GM10248 (cell line): Measurements from ENCODE around the gene RPSA.

Experiments
- CTCF ChIA-PET: fragments of 300-600 bp; sonication (Branson Sonifier 250); formaldehyde crosslinking; extraction: SDS; loops from one replicate; lab custom pipeline; 2021; ENCODE audit warnings: antibody characterized with exemption; lab: Yijun Ruan, JAX
- POLR2A ChIA-PET: fragments of 350-650 bp; sonication (Branson Sonifier 250); formaldehyde crosslinking; extraction: SDS; loops from one replicate; lab custom pipeline; 2020; ENCODE audit warnings: antibody characterized with exemption; lab: Yijun Ruan, JAX
- DNase-seq: peaks from one replicate; pipeline ENCODE4 v3.0.0; 2012; ENCODE audit errors: extremely low spot score
- TF ChIP-seq, protein P1 (sequence below): IDR thresholded peaks from 2 replicates; pipeline ENCODE4 v1.5.1; 2012; ENCODE audit warnings: mild to moderate bottlenecking, low read depth; ENCODE audit errors: extremely low read depth, missing control alignments, control extremely low read depth

Gene RPSA

DNA sequence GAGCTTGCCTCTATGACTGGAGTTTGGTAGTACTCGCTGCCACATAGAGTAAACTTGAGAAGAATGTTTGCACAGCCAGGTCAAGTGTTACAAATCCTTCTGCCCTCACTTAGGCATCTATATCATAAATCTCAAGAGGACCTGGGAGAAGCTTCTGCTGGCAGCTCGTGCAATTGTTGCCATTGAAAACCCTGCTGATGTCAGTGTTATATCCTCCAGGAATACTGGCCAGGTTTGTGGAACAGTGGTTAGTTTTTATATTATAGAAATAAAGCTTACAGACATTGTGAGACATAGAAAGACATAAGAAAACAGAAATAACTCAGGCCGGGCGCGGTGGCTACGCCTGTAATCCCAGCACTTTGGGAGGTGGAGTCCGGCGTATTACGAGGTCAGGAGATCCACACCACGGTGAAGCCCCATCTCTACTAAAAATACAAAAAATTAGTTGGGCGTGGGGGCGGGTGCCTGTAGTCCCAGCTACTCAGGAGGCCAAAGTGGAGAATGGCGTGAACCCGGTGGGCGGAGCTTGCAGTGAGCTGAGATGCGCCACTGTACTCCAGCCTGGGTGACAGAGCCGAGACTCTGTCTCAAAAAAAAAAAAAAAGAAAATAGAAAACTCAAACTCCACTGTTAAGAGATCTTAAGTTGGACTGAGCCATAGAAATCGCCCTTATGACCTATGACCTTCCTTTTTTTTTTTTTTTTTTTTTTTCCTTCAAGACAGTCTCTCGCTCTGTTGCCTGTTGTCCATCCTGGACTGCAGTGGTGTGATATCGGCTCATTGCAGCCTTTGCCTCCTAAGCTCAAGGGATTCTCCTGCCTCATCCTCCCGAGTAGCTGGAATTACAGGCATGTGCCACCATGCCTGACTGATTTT, 2.2 kb downstream of the RPSA start:
- CTCF ChIA-PET, result interaction anchor here (1.2 to 4.8 kb wide), 6 partner anchors 8 to 219 kb away, joined by 3 to 20 read pairs (median 9); no protein-coding TSS in a partner anchor
- POLR2A ChIA-PET, result interaction anchor here (0.7 to 1.2 kb wide), 2 partner anchors 9 to 25 kb away, joined by 5 to 14 read pairs; no protein-coding TSS in a partner anchor
- DNase-seq, result no peak
- TF ChIP-seq, protein P1, sequence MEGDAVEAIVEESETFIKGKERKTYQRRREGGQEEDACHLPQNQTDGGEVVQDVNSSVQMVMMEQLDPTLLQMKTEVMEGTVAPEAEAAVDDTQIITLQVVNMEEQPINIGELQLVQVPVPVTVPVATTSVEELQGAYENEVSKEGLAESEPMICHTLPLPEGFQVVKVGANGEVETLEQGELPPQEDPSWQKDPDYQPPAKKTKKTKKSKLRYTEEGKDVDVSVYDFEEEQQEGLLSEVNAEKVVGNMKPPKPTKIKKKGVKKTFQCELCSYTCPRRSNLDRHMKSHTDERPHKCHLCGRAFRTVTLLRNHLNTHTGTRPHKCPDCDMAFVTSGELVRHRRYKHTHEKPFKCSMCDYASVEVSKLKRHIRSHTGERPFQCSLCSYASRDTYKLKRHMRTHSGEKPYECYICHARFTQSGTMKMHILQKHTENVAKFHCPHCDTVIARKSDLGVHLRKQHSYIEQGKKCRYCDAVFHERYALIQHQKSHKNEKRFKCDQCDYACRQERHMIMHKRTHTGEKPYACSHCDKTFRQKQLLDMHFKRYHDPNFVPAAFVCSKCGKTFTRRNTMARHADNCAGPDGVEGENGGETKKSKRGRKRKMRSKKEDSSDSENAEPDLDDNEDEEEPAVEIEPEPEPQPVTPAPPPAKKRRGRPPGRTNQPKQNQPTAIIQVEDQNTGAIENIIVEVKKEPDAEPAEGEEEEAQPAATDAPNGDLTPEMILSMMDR, result no peak

DNA sequence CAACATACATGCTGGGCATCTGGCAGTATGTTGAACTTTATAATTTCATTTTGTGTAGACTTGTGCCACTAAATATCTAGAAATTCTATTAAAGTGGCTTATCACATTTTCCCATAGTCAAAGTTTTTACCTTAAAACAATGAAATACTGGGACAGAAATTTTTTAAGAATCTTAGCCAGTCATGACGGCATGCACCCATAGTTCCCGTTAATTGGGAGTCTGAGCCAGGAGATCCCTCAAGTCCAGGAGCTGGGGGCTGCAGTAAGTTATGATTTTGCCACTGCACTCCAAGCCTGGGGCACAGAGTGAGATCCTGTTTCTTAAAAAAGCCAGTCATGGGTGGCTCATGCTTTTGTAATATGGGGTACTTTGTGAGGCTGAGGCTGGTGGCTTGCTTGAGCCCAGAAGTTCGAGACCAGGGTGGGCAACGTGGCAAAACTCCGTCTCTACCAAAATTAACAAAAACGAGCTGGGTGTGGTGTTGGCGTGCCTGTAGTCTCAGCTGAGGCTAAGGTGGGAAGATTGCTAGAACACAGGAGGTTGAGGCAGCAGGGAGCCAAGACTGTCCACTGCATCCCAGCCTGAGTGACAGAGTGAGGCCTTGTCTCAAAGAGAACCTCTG, 3.1 kb downstream of the RPSA start:
- CTCF ChIA-PET, result interaction anchor here (1.0 to 3.0 kb wide), 4 partner anchors 7 to 220 kb away, joined by 3 to 20 read pairs (median 5); no protein-coding TSS in a partner anchor
- POLR2A ChIA-PET, result interaction anchor here (0.6 kb wide), 2 partner anchors 284 to 1042 kb away, joined by 3 read pairs; no protein-coding TSS in a partner anchor
- TF ChIP-seq, protein P1, result no peak
- no peak for DNase-seq

DNA sequence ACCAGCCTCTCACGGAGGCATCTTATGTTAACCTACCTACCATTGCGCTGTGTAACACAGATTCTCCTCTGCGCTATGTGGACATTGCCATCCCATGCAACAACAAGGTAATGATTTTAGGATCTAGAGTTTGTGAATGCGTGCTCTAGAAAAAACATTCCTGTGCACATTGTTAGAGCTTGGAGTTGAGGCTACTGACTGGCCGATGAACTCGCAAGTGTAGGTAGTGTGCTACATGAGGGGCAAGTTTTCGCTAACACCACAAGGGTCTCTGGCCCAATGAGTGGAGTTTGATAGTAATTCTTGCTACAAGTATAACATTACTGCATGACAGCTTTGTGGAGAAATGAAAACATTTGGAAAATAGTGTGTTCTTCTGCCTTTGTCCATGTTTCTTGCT, 4.4 kb downstream of the RPSA start:
- CTCF ChIA-PET, result no interaction called here

DNA sequence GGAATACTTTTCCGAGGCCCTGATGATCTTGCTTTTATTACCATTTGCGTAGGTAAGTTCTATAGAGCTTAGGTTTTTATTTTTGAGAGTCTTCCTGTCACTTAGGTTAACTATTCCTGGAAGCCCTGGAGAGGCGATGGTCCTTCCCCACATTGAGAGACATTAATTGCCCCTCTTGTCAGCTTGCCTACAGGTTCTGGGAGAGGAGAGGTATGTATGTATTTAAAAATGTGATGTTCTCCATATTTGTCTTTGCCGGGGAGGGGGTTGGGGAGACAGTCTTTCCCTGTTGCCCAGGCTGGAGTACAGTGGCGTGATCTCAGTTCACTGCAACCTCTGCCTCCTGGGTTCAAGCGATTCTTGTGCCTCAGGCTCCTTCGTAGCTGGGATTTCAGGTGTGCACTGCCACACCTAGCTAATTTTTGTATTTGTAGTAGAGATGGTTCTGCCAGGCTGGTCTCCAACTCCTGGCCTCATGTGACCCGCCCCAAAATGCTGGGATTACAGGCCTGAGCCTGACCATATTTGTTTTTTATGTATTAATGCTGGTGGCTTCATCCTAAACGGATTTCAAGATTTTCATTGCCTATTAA, 6.2 kb downstream of the RPSA start:
- DNase-seq, result no peak
- ChIA-PET POLR2A (no interaction called here), CTCF (interaction anchor here (0.8 to 1.9 kb wide), 3 partner anchors 9 to 223 kb away, joined by 3 to 7 read pairs (median 4); no protein-coding TSS in a partner anchor)
- TF ChIP-seq, protein P1, result no peak

More for the DNA sequence above, 4.4 kb downstream of the RPSA start:
- POLR2A ChIA-PET, result no interaction called here
- no peak for DNase-seq
- TF ChIP-seq, protein P1, result no peak

DNA sequence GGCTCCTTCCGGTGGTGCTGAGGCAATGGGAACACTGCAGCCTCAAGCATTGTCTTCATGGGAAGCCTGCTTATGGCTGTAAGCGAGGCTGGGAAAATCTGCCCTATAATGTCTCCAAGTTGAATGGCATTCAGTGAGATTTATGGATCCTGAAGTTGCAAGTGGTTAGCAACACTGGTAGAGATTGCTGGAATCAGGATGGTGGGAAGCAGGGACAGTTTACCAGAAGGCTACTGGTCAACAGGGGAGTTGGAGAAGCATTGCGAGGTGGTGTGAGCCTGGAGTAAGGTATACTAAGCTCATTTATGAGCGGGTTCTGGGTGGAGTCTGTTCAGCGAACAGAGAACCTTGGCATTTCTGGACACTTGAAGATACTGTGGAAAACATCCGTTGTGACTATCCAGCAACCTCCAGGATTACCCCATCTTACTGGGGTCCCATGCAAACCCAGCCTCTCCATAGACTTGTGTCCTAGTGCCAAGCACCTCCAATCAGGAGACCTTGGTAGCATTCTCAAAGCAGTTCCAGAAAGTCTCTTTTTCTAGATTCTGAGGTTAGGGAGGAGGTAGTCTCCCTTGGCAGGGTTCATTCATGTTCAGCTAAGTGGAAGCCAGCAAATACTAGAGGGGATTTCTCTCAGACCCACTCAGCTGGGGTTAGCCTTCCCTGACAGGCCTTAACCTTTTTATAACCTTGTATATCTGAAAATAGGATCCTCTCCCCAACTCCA, 7.3 kb downstream of the RPSA start:
- ChIA-PET CTCF (no interaction called here), POLR2A (no interaction called here)
- TF ChIP-seq, protein P1, result no peak
- no peak for DNase-seq
